Activated naive CD8-positive, alpha-beta T cell (primary cell): ENCODE measurements around the gene USB1.
A peak's percentile ranks its signal among the peaks of the same experiment; 100 is the strongest.

Source experiments
- H3K27ac Mint-ChIP-seq: one replicate; pipeline ENCODE4 v1.8.0; 2021; ENCODE audit warnings: mixed read lengths
- H3K27me3 Mint-ChIP-seq: one replicate; pipeline ENCODE4 v1.8.0; 2021; ENCODE audit warnings: mixed read lengths
- H3K36me3 Mint-ChIP-seq: one replicate; pipeline ENCODE4 v1.8.0; 2021; ENCODE audit warnings: mixed read lengths
- H3K4me1 Mint-ChIP-seq: one replicate; pipeline ENCODE4 v1.8.0; 2021; ENCODE audit warnings: low read depth, mixed read lengths
- H3K4me3 Mint-ChIP-seq: one replicate; pipeline ENCODE4 v1.8.0; 2021; ENCODE audit warnings: mild to moderate bottlenecking, mixed read lengths
- H3K9me3 Mint-ChIP-seq: one replicate; pipeline ENCODE4 v1.8.0; 2021; ENCODE audit warnings: low read depth, mixed read lengths

Gene USB1

GRCh38 chr16:58027161-58027915 lies 26.1 kb downstream of the USB1 start:
- no peaks in the 10 kb centered on the region for H3K27me3 Mint-ChIP-seq
- H3K4me3 Mint-ChIP-seq = peak overlapping the region; percentile 54
- no peak overlapping the region for H3K27ac Mint-ChIP-seq
- no peaks in the 10 kb centered on the region for H3K9me3 Mint-ChIP-seq
- H3K36me3 Mint-ChIP-seq = no peaks in the 10 kb centered on the region
- peaks cover 10% of the 10 kb centered on the region for H3K4me1 Mint-ChIP-seq

- peak overlapping the region; percentile 20 for H3K4me3 Mint-ChIP-seq
- no peaks in the 10 kb centered on the region for H3K27me3 Mint-ChIP-seq
- H3K36me3 Mint-ChIP-seq = no peaks in the 10 kb centered on the region
- H3K27ac Mint-ChIP-seq = no peak overlapping the region
- no peaks in the 10 kb centered on the region for H3K9me3 Mint-ChIP-seq
- H3K4me1 Mint-ChIP-seq = peaks cover 10% of the 10 kb centered on the region
Measured at GRCh38 chr16:58027916-58028455, 26.8 kb downstream of the USB1 start.

- H3K27me3 Mint-ChIP-seq = no peaks in the 10 kb centered on the region
- no peaks in the 10 kb centered on the region for H3K9me3 Mint-ChIP-seq
- H3K4me1 Mint-ChIP-seq = peaks cover 10% of the 10 kb centered on the region
- H3K36me3 Mint-ChIP-seq = no peaks in the 10 kb centered on the region
- H3K27ac Mint-ChIP-seq = no peak overlapping the region
- no peak overlapping the region for H3K4me3 Mint-ChIP-seq
Measured at GRCh38 chr16:58028541-58029070, 27.4 kb downstream of the USB1 start.

GRCh38 chr16:58029410-58029809 lies 28.2 kb downstream of the USB1 start:
- Mint-ChIP-seq H3K27me3 (no peaks in the 10 kb centered on the region), H3K4me1 (peaks cover 8% of the 10 kb centered on the region), H3K9me3 (no peaks in the 10 kb centered on the region), H3K4me3 (no peak overlapping the region), H3K36me3 (no peaks in the 10 kb centered on the region), H3K27ac (no peak overlapping the region)

GRCh38 chr16:58030136-58030840 lies 29.1 kb downstream of the USB1 start:
- Mint-ChIP-seq H3K4me1 (peaks cover 2% of the 10 kb centered on the region), H3K36me3 (no peaks in the 10 kb centered on the region), H3K27ac (no peak overlapping the region), H3K27me3 (no peaks in the 10 kb centered on the region), H3K9me3 (no peaks in the 10 kb centered on the region), H3K4me3 (no peak overlapping the region)

GRCh38 chr16:58031016-58031800 lies 30.0 kb downstream of the USB1 start:
- no peak overlapping the region for H3K27ac Mint-ChIP-seq
- peaks cover 2% of the 10 kb centered on the region for H3K4me1 Mint-ChIP-seq
- H3K27me3 Mint-ChIP-seq = no peaks in the 10 kb centered on the region
- H3K9me3 Mint-ChIP-seq = no peaks in the 10 kb centered on the region
- H3K36me3 Mint-ChIP-seq = no peaks in the 10 kb centered on the region
- H3K4me3 Mint-ChIP-seq = no peak overlapping the region

- Mint-ChIP-seq H3K9me3 (no peaks in the 10 kb centered on the region), H3K27ac (no peak overlapping the region)
Measured at GRCh38 chr16:58032710-58033293, 31.6 kb downstream of the USB1 start.

GRCh38 chr16:58034128-58034685 lies 33.0 kb downstream of the USB1 start:
- H3K9me3 Mint-ChIP-seq = no peaks in the 10 kb centered on the region
- no peak overlapping the region for H3K4me3 Mint-ChIP-seq
- no peak overlapping the region for H3K27ac Mint-ChIP-seq
- H3K4me1 Mint-ChIP-seq = no peaks in the 10 kb centered on the region
- no peaks in the 10 kb centered on the region for H3K36me3 Mint-ChIP-seq
- no peaks in the 10 kb centered on the region for H3K27me3 Mint-ChIP-seq

More at GRCh38 chr16:58032710-58033293, 31.6 kb downstream of the USB1 start:
- H3K4me1 Mint-ChIP-seq = peaks cover 2% of the 10 kb centered on the region
- no peak overlapping the region for H3K4me3 Mint-ChIP-seq
- H3K36me3 Mint-ChIP-seq = no peaks in the 10 kb centered on the region
- no peaks in the 10 kb centered on the region for H3K27me3 Mint-ChIP-seq

GRCh38 chr16:58034774-58035173 lies 33.6 kb downstream of the USB1 start:
- Mint-ChIP-seq H3K27me3 (no peaks in the 10 kb centered on the region), H3K9me3 (no peaks in the 10 kb centered on the region), H3K4me3 (no peak overlapping the region), H3K36me3 (no peaks in the 10 kb centered on the region), H3K4me1 (no peaks in the 10 kb centered on the region), H3K27ac (no peak overlapping the region)

- Mint-ChIP-seq H3K36me3 (no peaks in the 10 kb centered on the region), H3K4me3 (no peak overlapping the region), H3K27me3 (no peaks in the 10 kb centered on the region), H3K4me1 (no peaks in the 10 kb centered on the region), H3K9me3 (no peaks in the 10 kb centered on the region), H3K27ac (no peak overlapping the region)
Measured at GRCh38 chr16:58035356-58036170, 34.4 kb downstream of the USB1 start.

- Mint-ChIP-seq H3K4me1 (no peaks in the 10 kb centered on the region), H3K9me3 (no peaks in the 10 kb centered on the region), H3K36me3 (no peaks in the 10 kb centered on the region), H3K4me3 (no peak overlapping the region), H3K27ac (no peak overlapping the region), H3K27me3 (no peaks in the 10 kb centered on the region)
Measured at GRCh38 chr16:58036943-58037342, 35.7 kb downstream of the USB1 start.

- no peaks in the 10 kb centered on the region for H3K4me1 Mint-ChIP-seq
- H3K27me3 Mint-ChIP-seq = no peaks in the 10 kb centered on the region
- H3K27ac Mint-ChIP-seq = no peak overlapping the region
- H3K9me3 Mint-ChIP-seq = no peaks in the 10 kb centered on the region
- no peaks in the 10 kb centered on the region for H3K36me3 Mint-ChIP-seq
- H3K4me3 Mint-ChIP-seq = no peak overlapping the region
Measured at GRCh38 chr16:58037365-58038057, 36.3 kb downstream of the USB1 start.

- Mint-ChIP-seq H3K4me1 (no peaks in the 10 kb centered on the region), H3K27ac (no peak overlapping the region), H3K9me3 (no peaks in the 10 kb centered on the region)
Measured at GRCh38 chr16:58038219-58038641, 37.0 kb downstream of the USB1 start.

More at GRCh38 chr16:58038219-58038641, 37.0 kb downstream of the USB1 start:
- H3K4me3 Mint-ChIP-seq = no peak overlapping the region
- H3K27me3 Mint-ChIP-seq = no peaks in the 10 kb centered on the region
- H3K36me3 Mint-ChIP-seq = no peaks in the 10 kb centered on the region
